DOHH2 (cell line): ENCODE data around the gene ATF7IP2.
"Not testable (repeated sequence)": the region's sequence is repeated elsewhere in the genome, so short reads cannot be mapped to it uniquely, and the experiment has no call there.

Source experiments
- H3F3A ChIP-seq: fragments of 200-600 bp; sonication (generic), shearing (Covaris generic); 2 replicates; pipeline ENCODE4 v1.6.0; 2016; ENCODE audit warnings: antibody characterized with exemption, mild to moderate bottlenecking; ENCODE audit not compliant: control insufficient read depth, insufficient read depth
- H3K27ac ChIP-seq: fragments of 200-600 bp; sonication (generic); 2 replicates; pipeline ENCODE4 v1.5.1; 2014; ENCODE audit warnings: low read depth, mild to moderate bottlenecking, low read length, moderate library complexity
- H3K27me3 ChIP-seq: fragments of 200-600 bp; sonication (generic); 2 replicates; pipeline ENCODE4 v1.6.1; 2014; ENCODE audit warnings: mild to moderate bottlenecking, low read length, mixed read lengths; ENCODE audit not compliant: control insufficient read depth
- H3K36me3 ChIP-seq: fragments of 200-600 bp; sonication (generic); 2 replicates; pipeline ENCODE4 v1.6.1; 2014; ENCODE audit warnings: mild to moderate bottlenecking, low read length, moderate library complexity, mixed read lengths; ENCODE audit not compliant: control insufficient read depth
- H3K4me1 ChIP-seq: fragments of 200-600 bp; sonication (generic); 2 replicates; pipeline ENCODE4 v1.6.1; 2014; ENCODE audit warnings: mild to moderate bottlenecking, low read length, mixed read lengths; ENCODE audit not compliant: control insufficient read depth
- H3K4me2 ChIP-seq: fragments of 200-600 bp; sonication (generic); 2 replicates; pipeline ENCODE4 v1.6.0; 2014; ENCODE audit warnings: mild to moderate bottlenecking, low read length, moderate library complexity
- H3K4me3 ChIP-seq: fragments of 200-600 bp; sonication (generic); 2 replicates; pipeline ENCODE4 v1.5.1; 2014; ENCODE audit warnings: mild to moderate bottlenecking, low read length, mixed read lengths
- H3K79me2 ChIP-seq: fragments of 200-600 bp; sonication (generic); 2 replicates; pipeline ENCODE4 v1.6.1; 2014; ENCODE audit warnings: mild to moderate bottlenecking, low read length, mixed read lengths; ENCODE audit not compliant: control insufficient read depth
- H3K9me2 ChIP-seq: fragments of 200-600 bp; sonication (generic); replicated peaks from 2 replicates; pipeline ENCODE4 v1.6.1; 2014; ENCODE audit warnings: mild to moderate bottlenecking, low read length, mixed read lengths; ENCODE audit not compliant: control insufficient read depth
- H3K9me3 ChIP-seq: fragments of 200-600 bp; sonication (generic); 2 replicates; pipeline ENCODE4 v1.6.1; 2014; ENCODE audit warnings: antibody characterized with exemption, low read length, mixed read lengths; ENCODE audit not compliant: control insufficient read depth, insufficient read depth
- H4K20me1 ChIP-seq: fragments of 200-600 bp; sonication (generic); 2 replicates; pipeline ENCODE4 v1.6.0; 2014; ENCODE audit warnings: low read depth, mild to moderate bottlenecking, antibody characterized with exemption, low read length, moderate library complexity; ENCODE audit not compliant: control insufficient read depth, insufficient read depth
- CTCF ChIP-seq: fragments of 200-600 bp; sonication (generic); IDR thresholded peaks from one replicate; pipeline ENCODE4 v1.5.1; 2014; ENCODE audit warnings: antibody characterized with exemption, mild to moderate bottlenecking, low read depth, low read length; ENCODE audit not compliant: poor library complexity, severe bottlenecking
- EZH2phosphoT487 ChIP-seq: fragments of 200-600 bp; sonication (generic); IDR thresholded peaks from 2 replicates; pipeline ENCODE4 v1.6.1; 2017; ENCODE audit warnings: borderline replicate concordance, mild to moderate bottlenecking, antibody characterized with exemption, low read length, moderate library complexity, mixed read lengths

The ATF7IP2 gene

GRCh38 chr16:10428433-10429168 lies 42.7 kb downstream of the ATF7IP2 start:
- H3K9me2 ChIP-seq = no peaks in the 10 kb centered on the region
- H3K9me3 ChIP-seq = no peaks in the 10 kb centered on the region
- peaks cover 16% of the 10 kb centered on the region for H3K36me3 ChIP-seq
- H3K27me3 ChIP-seq = no peaks in the 10 kb centered on the region
- TF ChIP-seq CTCF = no peak
- no peak for TF ChIP-seq EZH2phosphoT487
- H3K79me2 ChIP-seq = no peaks in the 10 kb centered on the region
- H3K4me2 ChIP-seq = no peak overlapping the region
- H3K4me3 ChIP-seq = no peak overlapping the region
- H3K27ac ChIP-seq = no peak overlapping the region
- no peaks in the 10 kb centered on the region for H3F3A ChIP-seq
- H3K4me1 ChIP-seq = no peaks in the 10 kb centered on the region
- H4K20me1 ChIP-seq = no peaks in the 10 kb centered on the region

- H3K4me2 ChIP-seq, H3K27ac ChIP-seq: not testable (repeated sequence)
- H3K36me3 ChIP-seq = peaks cover 22% of the 10 kb centered on the region
Measured at GRCh38 chr16:10429299-10429969, 43.6 kb downstream of the ATF7IP2 start.

GRCh38 chr16:10441726-10442125 lies 55.9 kb downstream of the ATF7IP2 start:
- no peaks in the 10 kb centered on the region for H3K4me1 ChIP-seq
- H3K9me3 ChIP-seq = peaks cover 14% of the 10 kb centered on the region; the same call in 1 of the 2 replicates
- no peaks in the 10 kb centered on the region for H3F3A ChIP-seq
- no peaks in the 10 kb centered on the region for H3K9me2 ChIP-seq
- H3K27ac ChIP-seq = no peak overlapping the region
- H3K27me3 ChIP-seq = no peaks in the 10 kb centered on the region
- no peak overlapping the region for H3K4me3 ChIP-seq
- H4K20me1 ChIP-seq = no peaks in the 10 kb centered on the region
- no peak overlapping the region for H3K4me2 ChIP-seq
- no peaks in the 10 kb centered on the region for H3K79me2 ChIP-seq
- TF ChIP-seq CTCF (no peak), EZH2phosphoT487 (no peak)
- H3K36me3 ChIP-seq = peaks cover 60% of the 10 kb centered on the region

More at GRCh38 chr16:10429299-10429969, 43.6 kb downstream of the ATF7IP2 start:
- H3K4me3 ChIP-seq, H3K27me3 ChIP-seq, H4K20me1 ChIP-seq, H3K9me3 ChIP-seq, H3F3A ChIP-seq, H3K79me2 ChIP-seq, H3K9me2 ChIP-seq, H3K4me1 ChIP-seq: not testable (repeated sequence)

- Histone ChIP-seq H3K9me2 (no peaks in the 10 kb centered on the region), H3K4me2 (no peak overlapping the region), H3K9me3 (peaks cover 18% of the 10 kb centered on the region), H4K20me1 (no peaks in the 10 kb centered on the region), H3K27ac (no peak overlapping the region), H3K79me2 (no peaks in the 10 kb centered on the region), H3K4me3 (no peak overlapping the region), H3K4me1 (no peaks in the 10 kb centered on the region), H3K27me3 (no peaks in the 10 kb centered on the region), H3F3A (no peaks in the 10 kb centered on the region), H3K36me3 (peaks cover 51% of the 10 kb centered on the region)
- no peak for TF ChIP-seq CTCF
- TF ChIP-seq EZH2phosphoT487 = no peak
Measured at GRCh38 chr16:10447289-10447688, 61.4 kb downstream of the ATF7IP2 start.

GRCh38 chr16:10452208-10453158 lies 66.6 kb downstream of the ATF7IP2 start:
- H3K4me3 ChIP-seq, H4K20me1 ChIP-seq, H3F3A ChIP-seq, H3K27me3 ChIP-seq, H3K4me1 ChIP-seq, H3K9me3 ChIP-seq, H3K27ac ChIP-seq, H3K4me2 ChIP-seq, H3K79me2 ChIP-seq, H3K9me2 ChIP-seq: not testable (repeated sequence)
- peaks cover 16% of the 10 kb centered on the region for H3K36me3 ChIP-seq
